Occipital lobe (tissue), 2 donors: ENCODE data around the gene CEP350. TPM values are rescaled to one million over a fixed set of nuclear protein-coding genes. Genes with fewer than 3 reads are reported as not detected.

ENCODE experiments used
- DNase-seq: peaks from one replicate; lab custom pipeline; 2025; lab: John Stamatoyannopoulos, UW
- total RNA-seq: library from RNA; depleted of rRNA; stranded (reverse); fragments of >200 nt; gene quantifications from one replicate; pipeline ENCODE4 v1.2.3, GENCODE V29; 2014

The CEP350 gene
- total RNA-seq, 1 donor from 2014 or later = 119 TPM

- no peak for DNase-seq
Measured at GRCh38 chr1:180156201-180156600, 201.6 kb downstream of the CEP350 start.

DNA sequence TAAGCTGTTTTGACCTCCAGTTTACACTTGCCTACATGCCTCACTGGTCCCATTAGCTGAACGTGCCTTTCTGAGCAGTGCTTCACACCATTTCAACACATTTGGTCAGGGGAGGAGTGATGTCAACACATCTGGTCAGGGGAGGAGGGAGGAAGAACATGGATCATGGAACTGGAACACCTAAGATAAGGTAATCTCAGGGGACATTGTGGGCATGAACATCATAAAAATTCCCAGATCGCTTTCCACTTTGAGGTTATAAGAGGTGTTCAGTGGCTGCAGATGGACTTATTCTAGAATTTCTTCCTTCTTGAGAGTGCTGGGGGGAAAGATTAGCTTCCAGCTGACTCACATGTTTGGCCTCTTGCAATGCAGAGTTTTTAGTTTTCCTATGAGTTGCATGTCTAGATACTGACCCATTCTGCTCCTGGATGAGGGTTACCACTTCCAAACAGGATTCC lies 202.1 kb downstream of the CEP350 start:
- DNase-seq = no peak

DNA sequence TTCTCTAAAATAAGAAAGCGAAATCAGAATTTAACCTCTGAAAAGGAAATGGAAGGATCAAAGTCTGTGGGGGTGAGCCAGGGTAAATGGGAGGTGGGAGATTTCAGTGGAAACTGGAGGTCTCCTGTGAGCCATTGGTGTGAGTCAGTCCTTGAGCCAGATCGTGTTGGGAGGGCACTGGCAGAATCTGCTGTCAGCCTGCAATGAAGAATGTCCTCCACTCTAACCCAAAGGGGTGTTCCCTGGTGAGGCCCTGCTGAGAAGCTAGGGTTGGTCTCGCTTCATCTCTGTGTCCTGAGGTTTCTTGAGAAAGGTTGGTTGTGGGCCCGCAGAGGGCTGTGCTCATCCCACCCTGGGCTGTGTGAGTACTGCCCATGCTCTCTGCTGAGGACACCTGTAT lies 202.5 kb downstream of the CEP350 start:
- no peak for DNase-seq

DNA sequence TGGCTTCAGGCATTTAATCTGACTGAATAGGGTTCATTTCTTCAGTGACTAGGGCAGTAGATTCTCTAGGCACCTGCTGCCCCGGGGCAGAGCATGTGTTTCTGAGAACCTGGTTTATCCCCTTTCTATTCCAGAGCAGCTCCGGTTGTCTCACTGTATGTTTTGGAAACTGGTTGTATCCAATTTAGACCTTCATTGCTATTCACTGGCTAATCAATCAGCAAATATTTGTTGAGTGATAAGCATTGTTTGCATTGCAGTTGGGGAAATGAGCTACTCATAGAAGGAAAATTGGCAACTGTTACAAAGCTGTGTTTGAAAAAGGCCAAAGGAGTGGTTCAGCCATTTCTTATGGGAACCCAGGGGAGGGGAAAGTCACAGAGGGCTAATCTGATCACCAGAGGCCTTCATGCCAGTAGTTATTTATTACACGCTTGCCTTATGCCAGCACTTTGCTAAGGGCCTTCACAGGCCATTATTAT lies 203.0 kb downstream of the CEP350 start:
- no peak for DNase-seq

DNA sequence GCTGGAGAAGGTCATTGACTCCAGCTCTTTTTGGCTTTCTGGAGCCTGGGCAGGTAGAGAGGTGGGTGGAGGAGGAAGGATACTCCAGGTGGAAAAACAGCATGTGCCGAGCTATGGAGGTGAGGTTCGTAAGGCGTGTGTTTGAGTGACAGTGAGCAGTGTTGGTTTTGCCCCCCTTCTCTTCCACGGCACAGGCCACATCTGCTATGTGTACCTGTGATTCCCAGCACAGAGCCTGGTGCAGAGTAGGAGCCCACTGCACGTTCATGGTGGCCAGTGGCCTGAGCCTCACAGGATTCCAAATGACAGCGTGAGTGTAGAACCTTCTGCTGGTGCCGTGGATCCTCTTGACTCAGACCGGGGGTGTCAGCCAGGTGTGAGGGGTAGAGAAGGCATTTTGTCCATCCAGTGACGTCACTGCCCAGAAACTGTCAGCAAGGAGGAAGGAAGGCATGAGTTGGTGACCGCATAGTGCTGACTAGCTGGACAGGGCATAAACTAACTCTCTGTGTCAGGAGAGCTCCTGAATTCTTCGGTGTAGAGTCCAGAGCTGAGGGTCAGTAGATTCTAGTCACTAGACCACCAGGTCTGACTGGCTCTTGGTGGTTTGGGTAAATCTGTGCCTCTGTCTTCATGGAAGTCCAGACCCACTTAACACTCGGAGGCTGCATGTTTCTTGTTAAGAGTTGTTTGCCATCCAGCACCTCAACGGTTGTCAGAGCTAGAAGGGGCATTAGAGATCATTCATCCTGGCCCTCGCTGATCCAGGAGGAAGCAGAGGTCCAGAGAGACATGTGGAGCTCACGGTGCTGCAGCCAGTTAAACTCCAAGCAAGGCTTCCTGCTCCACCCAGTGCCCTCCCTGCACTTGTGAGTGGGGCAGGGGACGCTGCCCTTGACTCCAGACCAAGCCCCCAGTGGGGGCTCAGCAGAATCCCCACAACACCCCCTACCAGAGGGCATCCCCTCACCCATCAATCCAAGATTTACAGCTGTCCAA lies 203.8 kb downstream of the CEP350 start:
- DNase-seq = no peak

GRCh38 chr1:180160357-180160756 lies 205.7 kb downstream of the CEP350 start:
- no peak for DNase-seq

DNA sequence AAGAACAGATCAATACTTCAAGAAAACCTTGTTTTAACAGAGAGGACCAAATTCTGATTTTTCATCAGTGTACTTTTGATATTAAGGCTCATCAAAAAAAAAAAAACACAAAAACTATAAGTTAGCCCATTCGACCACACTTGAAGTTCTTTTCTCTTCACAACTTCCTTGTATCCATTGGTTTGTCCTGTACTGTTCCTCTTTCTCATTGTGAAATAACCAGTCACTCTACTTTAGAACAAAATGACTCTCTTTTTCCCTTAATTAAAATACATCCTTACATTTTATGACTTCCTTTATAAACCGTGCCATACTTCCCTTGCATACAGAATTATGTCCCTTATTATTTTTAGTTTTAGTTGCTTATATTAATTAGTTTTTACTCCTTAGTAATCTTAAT lies 208.4 kb downstream of the CEP350 start:
- DNase-seq = no peak

Other genes starting within 250 kb of the CEP350 start
- under 0.01 TPM for gene FAM163A, start 211.5 kb upstream of the CEP350 start, total RNA-seq
- 54.3 TPM for gene TOR1AIP2, start 77.0 kb upstream of the CEP350 start, total RNA-seq
- 22.9 TPM for gene TOR1AIP1, start 72.5 kb upstream of the CEP350 start, total RNA-seq
- 20.0 TPM for gene QSOX1, start 200.1 kb downstream of the CEP350 start, total RNA-seq